K562 (cell line): ENCODE data around the gene PNCK. TPM values are rescaled to one million over a fixed set of nuclear protein-coding genes. Genes with fewer than 3 reads are reported as not detected.

Experiments used
- ATAC-seq: fragments of 200-7000 bp; cut with Tn5 transposase; 3 replicates; pipeline ENCODE4 v1.9.1; 2020; ENCODE audit warnings: moderate library complexity
- BruUV-seq: library from RNA; stranded (reverse); fragments of 400-500 nt; replicated peaks from 2 replicates; lab custom pipeline; 2021; lab: Mats Ljungman, UMichigan
- CTCF ChIA-PET: fragments of 300-600 bp; formaldehyde crosslinking; extraction: SDS; loops from one replicate; lab custom pipeline; 2021; ENCODE audit warnings: low intra/inter-chr PET ratio; lab: Yijun Ruan, JAX
- POLR2A ChIA-PET: fragments of 300-600, 350-650 bp; sonication (Branson Sonifier 250); formaldehyde crosslinking; extraction: SDS; loops from one replicate; lab custom pipeline; 2021; ENCODE audit warnings: antibody characterized with exemption, inconsistent platforms; lab: Yijun Ruan, JAX
- DNase-seq, 4 experiments: peaks; one replicate each; pipeline versions ENCODE4 v3.0.0 to v3.0.0-alpha.2; 2011 to 2018; ENCODE audit warnings: low spot score in 3 of 4, mixed read lengths in 3 of 4; ENCODE audit errors: extremely low read depth in 1 of 4
- FAIRE-seq: peaks from 2 replicates; lab custom pipeline; 2011; peaks lifted over from hg19 to GRCh38; lab: Jason Lieb, UNC
- H2AFZ ChIP-seq: 2 replicates; pipeline ENCODE4 v1.6.0; 2011; ENCODE audit warnings: low read depth, low read length, control low read depth, inconsistent platforms
- H3K27ac ChIP-seq: fragments of 200-600 bp; 3 replicates; pipeline ENCODE4 v1.8.0; 2011; ENCODE audit warnings: low read depth, mild to moderate bottlenecking, control low read depth, inconsistent platforms, low read length, moderate library complexity, mixed read lengths; ENCODE audit errors: extremely low read depth
- H3K27me3 ChIP-seq, 2 experiments: fragments of 300-600 bp in 1 of 2; 2 replicates in 1 of 2; 3 replicates in 1 of 2; pipeline versions ENCODE4 v1.6.0 to v1.8.0; 2011; ENCODE audit warnings: inconsistent platforms in 2 of 2, low read length in 2 of 2, mild to moderate bottlenecking in 1 of 2, mixed read lengths in 1 of 2, moderate library complexity in 1 of 2; ENCODE audit not compliant: control insufficient read depth in 2 of 2, insufficient read depth in 2 of 2
- H3K36me3 ChIP-seq: fragments of 300-600 bp; 3 replicates; pipeline ENCODE4 v1.8.0; 2011; ENCODE audit warnings: mild to moderate bottlenecking, low read length, inconsistent platforms; ENCODE audit not compliant: control insufficient read depth, insufficient read depth
- H3K4me1 ChIP-seq, 2 experiments: fragments of 200-600 bp in 1 of 2; replicated peaks in 1 of 2; 2 replicates in 1 of 2; 3 replicates in 1 of 2; pipeline versions ENCODE4 v1.5.1 to v1.8.0; 2011; ENCODE audit warnings: inconsistent platforms in 2 of 2, low read length in 2 of 2, mild to moderate bottlenecking in 1 of 2, mixed read lengths in 1 of 2, moderate library complexity in 1 of 2; ENCODE audit not compliant: control insufficient read depth in 2 of 2, insufficient read depth in 2 of 2
- H3K4me2 ChIP-seq: 2 replicates; pipeline ENCODE4 v1.6.1; 2011; ENCODE audit warnings: low read length, control low read depth, inconsistent platforms, mixed read lengths; ENCODE audit not compliant: insufficient read depth
- H3K4me3 ChIP-seq: fragments of 200-600 bp; sonication (generic), shearing (Covaris generic); 2 replicates; pipeline ENCODE4 v1.5.1; 2016; ENCODE audit warnings: control low read depth, inconsistent platforms
- H3K79me2 ChIP-seq: fragments of 200-600 bp; 3 replicates; pipeline ENCODE4 v1.8.0; 2011; ENCODE audit warnings: low read length, inconsistent platforms; ENCODE audit not compliant: control insufficient read depth, insufficient read depth
- H3K9ac ChIP-seq, 2 experiments: 2 replicates each; pipeline versions ENCODE4 v1.6.0 to v1.6.1; 2011; ENCODE audit warnings: low read depth in 2 of 2, low read length in 2 of 2, control low read depth in 1 of 2, inconsistent platforms in 1 of 2, mild to moderate bottlenecking in 1 of 2, mixed read lengths in 1 of 2; ENCODE audit not compliant: insufficient read depth in 1 of 2
- H3K9me1 ChIP-seq: one replicate; pipeline ENCODE4 v1.6.0; 2011; ENCODE audit warnings: inconsistent platforms, mild to moderate bottlenecking, low read length, moderate library complexity; ENCODE audit not compliant: control insufficient read depth, insufficient read depth
- H3K9me3 ChIP-seq: replicated peaks from 2 replicates; pipeline ENCODE4 v1.5.1; 2011; ENCODE audit warnings: low read depth, low read length, inconsistent platforms; ENCODE audit not compliant: control insufficient read depth, insufficient read depth
- H4K20me1 ChIP-seq: replicated peaks from 2 replicates; pipeline ENCODE4 v1.6.1; 2011; ENCODE audit warnings: low read length, inconsistent platforms, mixed read lengths; ENCODE audit not compliant: control insufficient read depth, insufficient read depth
- HDAC6 ChIP-seq: IDR thresholded peaks from 2 replicates; pipeline ENCODE4 v1.6.1; 2012; ENCODE audit warnings: low read depth, mild to moderate bottlenecking, control low read depth, inconsistent platforms, low read length, moderate library complexity
- HMG20A ChIP-seq: fragments of 450-650 bp; formaldehyde crosslinking; conservative IDR thresholded peaks from 2 replicates; pipeline ENCODE4 v1.4.0; 2020; ENCODE audit warnings: mild to moderate bottlenecking, mixed read lengths
- MTA2 ChIP-seq: fragments of 450-650 bp; IDR thresholded peaks from 2 replicates; pipeline ENCODE4 v1.6.1; 2016; ENCODE audit warnings: low read depth
- RUNX1 ChIP-seq: sonication (generic); IDR thresholded peaks from 2 replicates; pipeline ENCODE4 v1.6.1; 2016; ENCODE audit warnings: antibody characterized with exemption, low read depth
- SMC3 ChIP-seq: conservative IDR thresholded peaks from 2 replicates; pipeline ENCODE4 v1.6.1; 2011; ENCODE audit warnings: low read depth, low read length, improper control_type of control experiment; ENCODE audit not compliant: insufficient read depth
- XRCC5 ChIP-seq: fragments of 200-400 bp; formaldehyde crosslinking; IDR thresholded peaks from 2 replicates; pipeline ENCODE4 v1.6.1; 2017; ENCODE audit warnings: low read depth, mild to moderate bottlenecking, low read length
- WGBS: fragments of 100-300 bp; shearing (Covaris generic); methylation state at CpG from one replicate; pipeline ENCODE4 v1.1.6; 2016; ENCODE audit warnings: low coverage, mixed read lengths; ENCODE audit not compliant: insufficient coverage; ENCODE audit errors: missing lambda C conversion rate; 5-methylcytosine and 5-hydroxymethylcytosine counted together
- in situ Hi-C: fragments of 300-500 bp; cut with MboI; formaldehyde crosslinking; loops from 4 replicates; pipeline ENCODE4 v1.15.0; 2018; ENCODE audit warnings: inconsistent platforms, mixed read lengths
- intact Hi-C: fragments of 100-400 bp; cut with micrococcal nuclease; formaldehyde crosslinking; loops from 2 replicates; pipeline ENCODE4 v1.14.2; 2022
- polyA plus RNA-seq, 8 experiments: library from polyadenylated mRNA; depleted of rRNA in 4 of 8; stranded (reverse) in 5 of 8; unstranded in 3 of 8; fragments of >200 nt; fragmentation: Nextera tagmentation in 2 of 8; fragmentation: Illumina TruSeq in 1 of 8; extraction: Ambion mirVana in 2 of 8; extraction: Trizol in 1 of 8; gene quantifications; 2 replicates each; pipeline versions ENCODE4 v1.2.1 to v1.2.3, GENCODE V29; 2011 to 2014; ENCODE audit warnings: inconsistent platforms in 1 of 8, missing spikeins in 1 of 8
- total RNA-seq, 7 experiments: library from RNA; depleted of rRNA in 6 of 7; stranded (reverse); fragments of >200 nt in 6 of 7; fragmentation: Illumina TruSeq in 2 of 7; extraction: Trizol in 2 of 7; gene quantifications; 2 replicates each; pipeline versions ENCODE4 v1.2.1 to v1.2.3, GENCODE V29; 2011 to 2021; ENCODE audit warnings: low replicate concordance in 1 of 7
- TF ChIP-seq, protein P1 (sequence below), 3 experiments: IDR thresholded peaks in 2 of 3; conservative IDR thresholded peaks in 1 of 3; 2 replicates each; pipeline ENCODE4 v1.5.1; 2011 to 2012; ENCODE audit warnings: low read length in 3 of 3, mild to moderate bottlenecking in 3 of 3, control low read depth in 2 of 3, improper control_type of control experiment in 1 of 3, inconsistent platforms in 1 of 3, low read depth in 1 of 3, mixed read lengths in 1 of 3, moderate library complexity in 1 of 3; ENCODE audit not compliant: insufficient read depth in 2 of 3

The PNCK gene
- total and polyA plus RNA-seq, 9 of the 15 experiments (the other 6 are each of a cell fraction or from before 2014, with no cell fraction given) = 0.13 to 7.5 (median 1.2) TPM; not detected in 1

DNA sequence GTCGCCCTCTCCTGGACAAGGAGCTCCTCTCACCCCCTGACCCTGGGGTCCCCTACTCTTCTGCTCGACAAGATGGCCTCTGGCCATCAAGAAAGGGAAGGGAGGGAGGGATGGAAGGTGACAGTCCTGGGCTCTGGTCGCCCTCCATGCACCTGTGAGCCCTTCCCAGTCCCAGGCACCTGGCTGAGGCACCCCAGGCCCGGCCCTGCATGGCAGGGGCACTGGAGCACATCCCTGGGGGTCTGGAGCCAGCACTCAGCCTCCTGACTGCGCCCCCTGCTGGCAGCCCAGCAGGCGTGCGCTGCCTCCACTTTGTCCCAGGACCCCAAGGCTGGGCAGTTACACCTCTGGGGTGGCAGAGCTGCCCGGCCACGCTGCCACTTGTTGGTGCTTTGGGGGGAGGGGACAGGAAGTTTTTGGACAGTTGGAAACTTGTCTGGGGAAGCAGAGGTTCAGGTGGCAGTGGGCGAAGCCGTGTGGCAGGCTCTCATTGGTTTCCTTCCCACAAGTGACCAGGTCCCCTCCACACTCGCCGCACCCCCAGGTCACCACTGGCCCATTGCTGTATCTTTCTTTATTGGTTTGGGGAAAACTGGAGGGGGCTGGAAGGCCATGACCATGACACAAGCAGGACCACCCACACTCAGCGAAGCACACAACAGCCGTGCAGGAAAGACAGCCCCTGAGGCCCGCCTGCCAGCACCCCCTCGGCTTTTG lies 4.3 kb downstream of the PNCK start (continued):
- TF ChIP-seq SMC3 = peak; percentile 39; the same call in 1 of the 2 replicates
- TF ChIP-seq XRCC5 = 0 out of 2 replicates have a peak, but pooled peaks have one; percentile 31
- no peak for TF ChIP-seq MTA2
- TF ChIP-seq RUNX1 = no peak
- TF ChIP-seq HMG20A (CRISPR knock-in tag) = no peak
- TF ChIP-seq, all 486 proteins: peak for 10

DNA sequence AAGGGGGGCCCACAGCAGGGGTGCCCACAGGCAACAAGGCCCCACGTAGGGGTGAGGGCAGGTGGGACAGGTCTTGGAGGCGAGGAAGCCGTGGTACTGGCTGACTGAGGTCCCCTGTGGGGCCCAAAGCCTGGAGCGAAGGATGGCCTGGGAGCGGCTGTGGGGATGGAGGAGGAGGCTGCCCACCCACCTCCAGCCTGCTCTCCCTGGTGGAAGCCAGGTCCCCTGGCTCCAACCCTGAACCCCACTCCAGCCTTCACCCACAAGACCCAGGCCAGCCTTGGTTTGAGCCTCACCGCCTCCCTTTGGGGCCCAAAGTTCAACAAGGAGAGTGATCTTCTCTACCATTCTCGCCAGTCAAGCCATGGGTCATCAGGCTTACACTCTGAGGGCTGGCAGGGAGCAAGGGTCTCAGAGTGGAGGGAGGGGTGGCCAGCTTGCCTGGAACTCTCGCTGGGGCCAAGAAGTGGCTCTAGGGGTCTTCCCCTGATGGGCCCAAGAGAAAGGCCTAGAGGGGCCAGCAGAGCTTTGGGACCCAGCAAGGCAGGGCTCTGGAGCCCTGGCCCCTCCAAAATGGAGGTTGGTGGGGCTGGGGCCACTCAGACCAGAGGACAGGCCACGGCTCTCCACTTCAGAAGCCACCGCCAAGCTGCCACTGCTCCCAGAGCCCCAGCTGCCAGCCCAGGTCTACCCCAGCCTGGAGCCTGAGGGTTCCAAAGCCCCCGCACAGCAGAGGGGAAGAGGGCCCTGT lies 5.0 kb downstream of the PNCK start:
- no peak for DNase-seq

More for the DNA sequence above, 5.0 kb downstream of the PNCK start:
- no peaks in the 10 kb centered on the region for H3K36me3 ChIP-seq
- 0 out of 4 replicates have a peak overlapping the region, but pooled peaks of 1 of the 2 experiments have one; percentile 17 for H3K9ac ChIP-seq
- no TSS peak for BruUV-seq
- TF ChIP-seq, protein P1, sequence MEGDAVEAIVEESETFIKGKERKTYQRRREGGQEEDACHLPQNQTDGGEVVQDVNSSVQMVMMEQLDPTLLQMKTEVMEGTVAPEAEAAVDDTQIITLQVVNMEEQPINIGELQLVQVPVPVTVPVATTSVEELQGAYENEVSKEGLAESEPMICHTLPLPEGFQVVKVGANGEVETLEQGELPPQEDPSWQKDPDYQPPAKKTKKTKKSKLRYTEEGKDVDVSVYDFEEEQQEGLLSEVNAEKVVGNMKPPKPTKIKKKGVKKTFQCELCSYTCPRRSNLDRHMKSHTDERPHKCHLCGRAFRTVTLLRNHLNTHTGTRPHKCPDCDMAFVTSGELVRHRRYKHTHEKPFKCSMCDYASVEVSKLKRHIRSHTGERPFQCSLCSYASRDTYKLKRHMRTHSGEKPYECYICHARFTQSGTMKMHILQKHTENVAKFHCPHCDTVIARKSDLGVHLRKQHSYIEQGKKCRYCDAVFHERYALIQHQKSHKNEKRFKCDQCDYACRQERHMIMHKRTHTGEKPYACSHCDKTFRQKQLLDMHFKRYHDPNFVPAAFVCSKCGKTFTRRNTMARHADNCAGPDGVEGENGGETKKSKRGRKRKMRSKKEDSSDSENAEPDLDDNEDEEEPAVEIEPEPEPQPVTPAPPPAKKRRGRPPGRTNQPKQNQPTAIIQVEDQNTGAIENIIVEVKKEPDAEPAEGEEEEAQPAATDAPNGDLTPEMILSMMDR (IDR thresholded peaks at IDR 0.05 in 2 of 3, conservative IDR thresholded peaks at IDR 0.05 in 1 of 3; ENCODE audit: insufficient read depth in 2 of 3, low read depth in 1 of 3, low read length in 3 of 3) = peak in 1 of 3 experiments; percentile 39; a peak in 1 of 6 replicates
- no peak for TF ChIP-seq HDAC6
- H3K79me2 ChIP-seq = no peaks in the 10 kb centered on the region; the same call in 2 of the 3 replicates
- no peaks in the 10 kb centered on the region for H3K9me3 ChIP-seq
- ChIA-PET POLR2A (interaction anchor here (1.4 kb wide), 1 partner anchor 59 kb away, joined by 4 read pairs; no protein-coding TSS in a partner anchor), CTCF (interaction anchor here (1.3 to 2.2 kb wide), 3 partner anchors 59 to 130 kb away, joined by 4 to 14 read pairs (median 12); no protein-coding TSS in a partner anchor)
- FAIRE-seq (no peak), ATAC-seq (peak; percentile 6; the same call in 1 of the 3 replicates)
- peaks cover 4% of the 10 kb centered on the region for H3K9me1 ChIP-seq
- 72% methylated on average over 6 of the region's 11 CpGs for WGBS
- H3K4me3 ChIP-seq = no peak overlapping the region
- intact Hi-C loops (loop anchor here (5.0 to 10.0 kb wide), 3 partner anchors 111 to 714 kb away; no protein-coding TSS in a partner anchor), in situ Hi-C loops (loop anchor here (5.0 to 10.0 kb wide), 3 partner anchors 56 to 724 kb away; no protein-coding TSS in a partner anchor)
- peaks cover 5 to 48% of the 10 kb centered on the region in 2 experiments; a peak in 4 of 5 replicates for H3K4me1 ChIP-seq
- H2AFZ ChIP-seq = peak overlapping the region; percentile 93
- H3K27me3 ChIP-seq = peaks cover 2 to 18% of the 10 kb centered on the region in 2 experiments; a peak in 3 of 5 replicates
- H3K4me2 ChIP-seq = no peak overlapping the region
- H3K27ac ChIP-seq = no peak overlapping the region
- H4K20me1 ChIP-seq = no peaks in the 10 kb centered on the region
